Heart left ventricle (tissue), 13 donors: Measurements from ENCODE around the gene MYH15.

ENCODE experiments used
- POLR2A ChIP-seq, 2 donors: fragments of 450-650 bp; IDR thresholded peaks; one replicate each; pipeline ENCODE4 v1.6.1; 2017; ENCODE audit warnings: antibody characterized with exemption in 2 of 2, mild to moderate bottlenecking in 2 of 2, moderate library complexity in 2 of 2
- TF ChIP-seq, protein P1 (sequence below), 12 donors: fragments of 200-600 bp; sonication (generic) in 4 of 12; IDR thresholded peaks; one replicate each; pipeline versions ENCODE4 v1.5.0 to v1.8.0; 2018 to 2022; ENCODE audit warnings: antibody characterized with exemption in 12 of 12, mild to moderate bottlenecking in 5 of 12
- donor health status: ischemic (EF 13 %, LVEDD 7.1; RV severe dilation, severe dysfunction).
- donor health status: DM: no; HTN: yes; CAD: no.
- donor health status: DM: no; HTN: no; CAD: no.
- donor health status: ischemic (EF 25% LVEDD 6.9; RV normal size, moderate dysfunction).
- donor health status: ischemic (EF 25% LVEDD 5.7; RV mildly dilated, moderate dysfunction).
- donor health status: ischemic (EF 35%, LVEDD 5.7; RV mildly dilated, moderate dysfunction).
- donor health status: nonischemic (EF 11% LVEDD 7.7; RV severe dilation, severe dysfunction).
- donor health status: DM: yes; HTN: yes; CAD: no.
- donor health status: PGD.
- donor health status: ischemic (EF 29% LVEDD 5.4; RV normal size, mild dysfunction).
- donor health status: nonischemic (EF 23%, LVEDD 6.1; RV moderate dilation, normal function).

DNA sequence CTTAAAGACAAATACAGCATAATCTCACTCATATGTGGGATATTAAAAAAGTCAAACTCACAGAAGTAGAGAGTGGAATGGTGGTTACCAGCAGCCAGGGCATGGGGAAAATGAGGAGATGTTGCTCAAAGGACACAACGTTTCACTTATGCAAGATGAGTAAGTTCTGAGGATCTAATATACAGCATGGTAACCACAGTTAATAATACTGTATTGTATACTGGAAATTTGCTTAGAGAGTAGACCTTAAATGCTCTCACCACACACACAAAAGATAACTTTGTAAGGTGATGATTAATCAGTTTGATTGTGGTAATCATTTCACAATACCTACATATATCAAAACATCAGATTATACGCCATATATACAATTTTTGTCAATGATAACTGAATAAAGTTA, 60.0 kb downstream of the MYH15 start:
- no peak for TF ChIP-seq POLR2A (IDR thresholded peaks at IDR 0.05)
- TF ChIP-seq, protein P1, sequence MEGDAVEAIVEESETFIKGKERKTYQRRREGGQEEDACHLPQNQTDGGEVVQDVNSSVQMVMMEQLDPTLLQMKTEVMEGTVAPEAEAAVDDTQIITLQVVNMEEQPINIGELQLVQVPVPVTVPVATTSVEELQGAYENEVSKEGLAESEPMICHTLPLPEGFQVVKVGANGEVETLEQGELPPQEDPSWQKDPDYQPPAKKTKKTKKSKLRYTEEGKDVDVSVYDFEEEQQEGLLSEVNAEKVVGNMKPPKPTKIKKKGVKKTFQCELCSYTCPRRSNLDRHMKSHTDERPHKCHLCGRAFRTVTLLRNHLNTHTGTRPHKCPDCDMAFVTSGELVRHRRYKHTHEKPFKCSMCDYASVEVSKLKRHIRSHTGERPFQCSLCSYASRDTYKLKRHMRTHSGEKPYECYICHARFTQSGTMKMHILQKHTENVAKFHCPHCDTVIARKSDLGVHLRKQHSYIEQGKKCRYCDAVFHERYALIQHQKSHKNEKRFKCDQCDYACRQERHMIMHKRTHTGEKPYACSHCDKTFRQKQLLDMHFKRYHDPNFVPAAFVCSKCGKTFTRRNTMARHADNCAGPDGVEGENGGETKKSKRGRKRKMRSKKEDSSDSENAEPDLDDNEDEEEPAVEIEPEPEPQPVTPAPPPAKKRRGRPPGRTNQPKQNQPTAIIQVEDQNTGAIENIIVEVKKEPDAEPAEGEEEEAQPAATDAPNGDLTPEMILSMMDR (IDR thresholded peaks at IDR 0.05), result no peak
